Skeletal muscle tissue (tissue), 4 donors: Measurements from ENCODE around the gene MX2. TPM values are rescaled to one million over a fixed set of nuclear protein-coding genes. Genes with fewer than 3 reads are reported as not detected.

Experiments used
- H3K27ac ChIP-seq: one replicate; pipeline ENCODE4 v1.7.0; 2013; ENCODE audit warnings: mild to moderate bottlenecking, low read depth, low read length, inconsistent platforms
- H3K27me3 ChIP-seq, 3 donors: one replicate each; pipeline ENCODE4 v1.7.0; 2013; ENCODE audit warnings: low read length in 3 of 3; ENCODE audit not compliant: control insufficient read depth in 3 of 3, insufficient read depth in 3 of 3
- H3K36me3 ChIP-seq, 3 donors: one replicate each; pipeline ENCODE4 v1.7.0; 2013; ENCODE audit warnings: low read length in 3 of 3; ENCODE audit not compliant: control insufficient read depth in 3 of 3, insufficient read depth in 3 of 3
- H3K4me1 ChIP-seq, 3 donors: one replicate each; pipeline ENCODE4 v1.7.0; 2013; ENCODE audit warnings: low read length in 3 of 3, mild to moderate bottlenecking in 3 of 3; ENCODE audit not compliant: control insufficient read depth in 3 of 3, insufficient read depth in 3 of 3
- H3K4me3 ChIP-seq, 3 donors: one replicate each; pipeline ENCODE4 v1.7.0; 2013; ENCODE audit warnings: low read length in 3 of 3
- H3K9ac ChIP-seq, 3 donors: one replicate each; pipeline ENCODE4 v1.7.0; 2013; ENCODE audit warnings: low read length in 3 of 3, mild to moderate bottlenecking in 3 of 3, moderate library complexity in 2 of 3, low read depth in 1 of 3
- H3K9me3 ChIP-seq, 3 donors: one replicate each; pipeline ENCODE4 v1.7.0; 2013; ENCODE audit warnings: low read length in 3 of 3; ENCODE audit not compliant: control insufficient read depth in 3 of 3
- total RNA-seq: library from RNA; depleted of rRNA; stranded (reverse); fragments of >200 nt; gene quantifications from one replicate; pipeline ENCODE4 v1.2.3, GENCODE V29; 2014
- donor health status: Osteomylitis.

The MX2 gene
- total RNA-seq, 1 donor from 2014 or later, result 6.8 TPM

DNA sequence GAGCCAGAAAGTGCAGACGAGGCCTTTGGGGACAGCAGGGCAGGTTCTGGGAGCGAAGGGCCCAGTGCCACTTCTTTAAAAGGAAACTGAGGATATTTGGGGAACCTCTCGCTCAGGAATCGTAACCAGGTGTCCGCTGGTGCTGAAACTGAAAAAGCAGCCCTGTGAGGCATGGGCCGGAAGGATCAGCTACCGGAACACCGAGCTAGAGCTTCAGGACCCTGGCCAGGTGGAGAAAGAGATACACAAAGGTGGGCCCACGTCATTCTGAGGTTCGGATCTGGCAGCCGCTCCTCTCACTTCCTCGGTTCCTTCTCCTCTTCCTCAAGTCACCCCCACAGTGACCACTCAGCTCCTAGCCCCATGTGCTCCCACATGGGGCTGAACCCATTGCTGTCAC, 18.1 kb downstream of the MX2 start:
- Histone ChIP-seq H3K4me3 (no peak overlapping the region), H3K9ac (no peak overlapping the region), H3K27me3 (peaks cover 0 to 7% (median 0%) of the 10 kb centered on the region in 3 donors), H3K4me1 (no peaks in the 10 kb centered on the region), H3K36me3 (peaks cover 0 to 13% (median 2%) of the 10 kb centered on the region in 3 donors), H3K9me3 (peaks cover 0 to 2% (median 0%) of the 10 kb centered on the region in 3 donors), H3K27ac (no peak overlapping the region)

DNA sequence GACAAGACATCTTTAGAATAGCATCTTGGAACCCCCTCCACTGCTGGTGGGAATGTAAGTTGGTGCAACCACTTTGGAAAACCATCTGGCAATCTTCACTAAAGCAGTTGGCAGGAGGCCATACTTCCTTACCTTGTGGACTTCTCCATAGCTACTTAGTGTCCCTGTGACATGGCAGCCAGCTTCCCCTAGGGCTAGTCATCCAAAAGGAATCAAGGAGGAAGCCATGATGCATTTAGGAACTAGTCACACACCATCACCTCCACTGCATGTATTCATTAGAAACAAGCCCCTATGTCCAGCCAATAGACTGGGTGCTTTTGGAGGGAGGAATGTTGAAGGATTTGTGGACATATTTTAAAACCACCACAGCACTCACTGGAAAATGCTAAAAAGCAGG, 19.9 kb downstream of the MX2 start:
- Histone ChIP-seq H3K9ac (no peak overlapping the region), H3K4me1 (peaks cover 0 to 5% (median 0%) of the 10 kb centered on the region in 3 donors), H3K36me3 (peaks cover 0 to 13% (median 2%) of the 10 kb centered on the region in 3 donors), H3K27me3 (peaks cover 0 to 7% (median 0%) of the 10 kb centered on the region in 3 donors), H3K4me3 (no peak overlapping the region), H3K9me3 (peaks cover 0 to 2% (median 0%) of the 10 kb centered on the region in 3 donors), H3K27ac (no peak overlapping the region)

DNA sequence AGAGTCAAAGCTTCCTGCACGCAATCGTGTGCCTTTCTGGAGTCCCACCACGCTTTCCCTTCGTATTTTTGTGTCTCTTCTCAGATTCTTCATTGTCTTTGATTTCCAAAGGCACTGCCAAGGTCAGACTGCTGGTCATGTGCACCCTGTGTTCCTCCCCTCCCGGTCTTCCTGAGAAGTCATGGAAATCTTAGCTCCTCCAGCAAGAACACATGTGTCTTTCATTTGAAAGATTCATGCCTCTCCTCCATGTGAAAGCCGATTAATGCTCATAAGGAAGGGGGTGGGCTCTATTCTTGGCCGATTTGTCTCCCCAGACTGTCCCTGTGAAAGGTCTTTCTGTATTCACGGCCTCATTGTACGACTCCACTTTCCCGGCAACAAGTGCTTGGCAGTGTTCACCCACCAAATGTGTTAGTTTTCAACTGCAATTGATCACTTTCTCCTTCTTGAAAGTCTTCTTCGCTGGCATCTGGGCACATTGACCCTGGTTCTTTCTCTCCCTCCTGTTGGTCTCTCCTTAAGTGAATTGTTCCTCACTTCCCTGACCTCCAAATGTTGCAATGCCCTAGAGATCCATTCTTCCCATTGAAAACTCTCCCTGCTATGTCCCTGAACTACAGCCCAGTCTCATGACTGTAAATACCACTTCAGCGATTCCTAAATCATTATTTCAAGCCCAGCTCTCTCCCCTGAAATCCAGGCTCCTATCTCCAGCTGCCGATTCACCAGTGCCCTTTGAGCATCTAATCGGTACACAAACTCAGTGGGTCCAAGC, 25.4 kb downstream of the MX2 start:
- peak overlapping the region; percentile 6 for H3K27ac ChIP-seq
- peaks cover 0 to 4% (median 0%) of the 10 kb centered on the region in 3 donors for H3K36me3 ChIP-seq
- H3K27me3 ChIP-seq, result peaks cover 0 to 5% (median 0%) of the 10 kb centered on the region in 3 donors
- H3K4me1 ChIP-seq, result peaks cover 0 to 5% (median 0%) of the 10 kb centered on the region in 3 donors
- H3K9ac ChIP-seq, result no peak overlapping the region
- no peaks in the 10 kb centered on the region for H3K9me3 ChIP-seq
- H3K4me3 ChIP-seq, result no peak overlapping the region

DNA sequence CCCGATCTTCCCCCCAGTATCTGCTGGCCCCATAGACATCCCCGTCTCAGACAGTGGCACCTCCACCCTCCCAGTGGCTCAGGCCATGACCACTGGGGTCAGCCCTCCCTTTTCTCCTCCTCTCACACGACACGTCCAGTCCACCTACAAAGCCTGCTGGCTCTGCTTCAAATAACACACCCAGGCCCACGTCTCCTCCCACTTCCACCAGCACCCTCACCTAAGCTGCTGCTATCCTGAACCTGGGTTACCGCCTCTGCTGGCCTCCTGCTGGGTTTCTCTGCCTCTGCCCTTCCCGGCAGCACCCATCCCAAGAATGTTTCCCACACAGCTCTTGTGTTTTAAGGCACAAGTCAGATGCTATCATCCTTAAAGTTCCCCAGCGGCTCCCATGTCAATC, 26.0 kb downstream of the MX2 start:
- Histone ChIP-seq H3K4me3 (no peak overlapping the region), H3K9me3 (no peaks in the 10 kb centered on the region), H3K27me3 (peaks cover 0 to 5% (median 0%) of the 10 kb centered on the region in 3 donors), H3K9ac (no peak overlapping the region), H3K36me3 (peaks cover 0 to 4% (median 0%) of the 10 kb centered on the region in 3 donors), H3K27ac (peak overlapping the region; percentile 6), H3K4me1 (peaks cover 0 to 5% (median 0%) of the 10 kb centered on the region in 3 donors)

DNA sequence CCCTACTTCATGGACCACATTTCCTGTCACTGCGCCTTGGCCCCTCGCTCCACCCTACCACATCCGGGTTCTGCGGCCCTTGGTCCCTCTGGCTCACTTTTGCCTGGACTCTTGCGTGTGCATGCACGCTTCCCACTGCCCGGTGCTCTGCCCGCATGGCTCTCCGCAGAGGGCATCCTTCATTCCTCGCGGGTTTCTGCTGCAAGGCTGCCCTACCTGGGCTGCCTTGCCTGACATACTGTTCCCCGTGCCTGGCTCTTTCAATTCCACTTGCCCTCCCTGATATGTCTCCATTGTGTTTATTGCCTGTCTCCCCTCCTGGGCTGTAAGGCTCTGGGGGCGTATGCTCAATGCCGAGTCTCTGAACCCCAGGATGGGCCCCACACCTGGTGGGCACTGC, 26.4 kb downstream of the MX2 start:
- no peak overlapping the region for H3K27ac ChIP-seq
- H3K36me3 ChIP-seq, result peaks cover 0 to 4% (median 0%) of the 10 kb centered on the region in 3 donors
- no peaks in the 10 kb centered on the region for H3K9me3 ChIP-seq
- H3K27me3 ChIP-seq, result peaks cover 0 to 7% (median 0%) of the 10 kb centered on the region in 3 donors
- H3K9ac ChIP-seq, result no peak overlapping the region
- no peak overlapping the region for H3K4me3 ChIP-seq
- peaks cover 0 to 5% (median 0%) of the 10 kb centered on the region in 3 donors for H3K4me1 ChIP-seq

DNA sequence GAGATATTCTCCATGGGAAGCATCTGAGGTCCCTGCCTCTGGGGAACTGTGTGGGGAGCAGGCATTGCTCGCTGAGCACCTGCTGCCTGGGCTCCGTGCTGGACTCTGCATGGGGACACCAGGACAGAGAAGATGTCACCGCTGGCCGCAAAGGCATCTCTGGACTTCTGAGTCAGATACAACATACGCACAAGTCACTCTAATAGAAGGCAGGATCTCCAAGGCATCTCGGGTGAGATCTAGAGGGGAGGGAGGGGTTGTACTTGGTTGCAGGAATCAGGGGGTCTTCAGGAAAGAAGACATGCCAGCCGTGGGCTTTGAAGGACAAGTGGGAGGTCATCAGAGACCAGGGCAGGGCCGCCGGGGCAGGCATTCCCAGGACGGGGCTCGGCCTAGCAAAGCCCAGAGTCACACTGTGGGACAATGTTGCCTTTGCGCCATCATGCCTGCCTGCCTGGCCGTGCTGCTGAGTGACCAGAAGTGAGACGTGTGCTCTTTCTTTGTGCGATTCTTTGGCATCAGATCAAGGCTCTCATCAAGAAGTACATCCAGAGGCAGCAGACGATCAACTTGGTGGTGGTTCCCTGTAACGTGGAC, 28.3 kb downstream of the MX2 start:
- Histone ChIP-seq H3K36me3 (peaks cover 0 to 4% (median 0%) of the 10 kb centered on the region in 3 donors), H3K27me3 (peaks cover 0 to 13% (median 0%) of the 10 kb centered on the region in 3 donors), H3K9ac (no peak overlapping the region), H3K4me3 (no peak overlapping the region), H3K9me3 (no peaks in the 10 kb centered on the region), H3K4me1 (peaks cover 0 to 5% (median 0%) of the 10 kb centered on the region in 3 donors), H3K27ac (no peak overlapping the region)

DNA sequence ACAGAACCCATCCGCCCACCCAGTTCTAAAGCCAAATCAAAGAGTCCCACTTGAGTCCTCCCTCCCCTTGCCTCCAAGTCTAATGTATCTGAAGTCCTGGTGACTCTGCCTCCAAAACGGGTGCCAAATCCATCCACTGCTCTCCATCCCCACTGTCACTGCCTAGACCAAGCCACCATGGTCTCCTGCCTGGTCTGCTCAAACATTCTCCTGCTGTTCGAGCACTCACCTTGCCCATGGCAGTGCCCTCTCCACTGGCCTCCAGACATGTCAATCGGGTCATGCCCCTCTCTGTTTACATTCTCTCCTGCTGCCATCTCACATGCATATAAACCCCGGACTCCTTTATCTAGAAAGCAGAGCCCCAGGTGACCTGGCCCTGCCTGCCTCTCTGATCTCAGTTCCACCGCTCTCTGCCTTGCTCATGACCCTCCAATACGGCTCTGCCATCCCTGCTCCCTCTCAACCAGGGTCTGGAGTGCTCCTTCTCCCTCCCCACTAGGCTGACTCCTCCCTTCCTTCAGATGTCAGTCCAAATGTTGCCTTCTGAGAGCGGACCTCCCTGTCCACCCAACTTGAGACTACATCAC, 32.1 kb downstream of the MX2 start:
- no peaks in the 10 kb centered on the region for H3K9me3 ChIP-seq
- H3K4me3 ChIP-seq, result no peak overlapping the region
- H3K4me1 ChIP-seq, result no peaks in the 10 kb centered on the region
- H3K36me3 ChIP-seq, result peaks cover 0 to 4% (median 3%) of the 10 kb centered on the region in 3 donors
- no peak overlapping the region for H3K27ac ChIP-seq
- H3K27me3 ChIP-seq, result peaks cover 0 to 15% (median 0%) of the 10 kb centered on the region in 3 donors
- H3K9ac ChIP-seq, result no peak overlapping the region

DNA sequence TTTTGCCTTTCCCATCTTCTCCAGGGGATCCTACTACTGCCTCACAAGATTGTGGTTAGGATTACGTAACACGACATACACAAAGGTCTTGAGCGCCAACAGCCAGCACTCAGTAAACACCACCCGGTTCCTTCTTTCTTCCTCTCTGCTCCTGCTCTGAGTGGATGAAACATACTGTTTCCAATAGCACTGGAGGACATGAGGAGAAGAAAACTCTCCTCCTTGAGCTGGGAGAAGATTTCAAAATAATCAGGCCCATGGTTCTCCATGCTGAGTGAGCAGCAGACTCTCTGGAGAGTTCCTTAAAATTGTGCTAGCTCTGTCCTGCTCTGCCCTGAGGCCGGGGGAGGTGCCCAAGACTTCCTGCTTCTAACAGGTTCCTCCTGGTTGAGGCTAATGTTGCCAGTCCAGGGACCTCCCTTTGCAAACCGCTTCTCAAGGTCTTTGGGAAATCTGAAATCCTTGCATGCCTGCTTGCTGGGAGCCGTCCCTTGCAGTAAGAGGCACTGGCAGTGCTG, 34.8 kb downstream of the MX2 start:
- no peaks in the 10 kb centered on the region for H3K4me1 ChIP-seq
- no peaks in the 10 kb centered on the region for H3K9me3 ChIP-seq
- peaks cover 0 to 10% (median 0%) of the 10 kb centered on the region in 3 donors for H3K27me3 ChIP-seq
- H3K27ac ChIP-seq, result no peak overlapping the region
- H3K9ac ChIP-seq, result no peak overlapping the region
- H3K36me3 ChIP-seq, result peaks cover 0 to 6% (median 5%) of the 10 kb centered on the region in 3 donors
- H3K4me3 ChIP-seq, result no peak overlapping the region

DNA sequence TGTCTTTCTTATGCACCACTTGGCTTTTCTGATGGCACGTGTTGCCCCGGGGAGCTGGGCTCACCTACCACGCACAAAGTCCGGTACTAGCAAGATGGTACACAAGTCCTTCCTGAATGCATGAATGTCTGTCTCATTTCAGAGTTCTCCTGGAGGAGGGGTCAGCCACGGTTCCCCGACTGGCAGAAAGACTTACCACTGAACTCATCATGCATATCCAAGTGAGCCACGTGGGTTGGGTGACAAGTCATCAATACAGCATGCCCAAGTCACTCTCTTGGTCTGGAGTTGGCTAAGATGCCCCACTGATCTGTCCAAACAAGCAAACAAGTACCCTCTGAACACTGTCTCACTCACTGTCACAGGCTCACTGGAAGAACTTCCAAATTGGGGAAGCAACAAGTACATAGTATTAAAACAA, 35.7 kb downstream of the MX2 start:
- no peaks in the 10 kb centered on the region for H3K4me1 ChIP-seq
- no peak overlapping the region for H3K27ac ChIP-seq
- H3K9me3 ChIP-seq, result no peaks in the 10 kb centered on the region
- peaks cover 0 to 14% (median 0%) of the 10 kb centered on the region in 3 donors for H3K27me3 ChIP-seq
- no peak overlapping the region for H3K4me3 ChIP-seq
- peaks cover 0 to 12% (median 5%) of the 10 kb centered on the region in 3 donors for H3K36me3 ChIP-seq
- H3K9ac ChIP-seq, result no peak overlapping the region
